Measurements from ENCODE around the gene SIPA1L3. TPM values are rescaled to one million over a fixed set of nuclear protein-coding genes. Genes with fewer than 3 reads are reported as not detected.
A peak's percentile ranks its signal among the peaks of the same experiment; 100 is the strongest.

The SIPA1L3 gene
- total and polyA plus RNA-seq, 12 donors: 2.2 to 24.1 (median 11.8) TPM

DNA sequence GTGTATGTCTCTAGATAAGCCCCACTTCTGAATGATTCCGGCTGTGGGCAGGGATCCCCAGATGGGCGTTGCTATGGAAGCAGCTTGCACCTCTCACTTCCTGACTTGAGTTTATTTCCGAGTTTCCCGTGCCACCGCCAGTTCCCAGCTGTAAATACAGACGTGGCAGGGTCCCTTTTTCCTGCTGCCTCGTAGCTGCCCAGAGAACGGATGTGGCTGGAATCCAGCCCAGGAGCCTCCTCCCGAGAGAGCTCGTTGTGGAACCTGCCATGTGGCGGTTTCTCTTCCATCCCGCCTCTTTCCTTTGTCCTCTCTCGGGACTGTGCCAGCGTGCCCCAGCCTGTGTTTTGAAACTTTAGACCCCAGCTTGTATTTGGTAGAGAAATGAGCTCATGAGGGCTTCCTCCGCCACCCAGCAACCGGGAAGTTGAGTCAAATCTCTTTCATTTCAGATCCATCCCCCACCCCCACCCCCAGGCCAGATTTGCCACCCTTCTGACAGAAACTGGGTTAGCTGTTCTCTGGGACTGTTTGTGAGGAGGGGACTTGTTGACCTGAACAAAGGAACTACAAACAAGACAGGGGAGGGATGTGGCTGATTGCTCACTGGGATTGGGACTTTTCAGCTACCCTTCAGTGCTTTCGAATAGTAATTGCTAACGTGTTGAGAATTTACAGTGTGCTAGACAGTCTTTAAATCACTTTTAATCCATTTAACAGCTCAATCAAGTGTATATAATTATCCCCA lies 96.6 kb downstream of the SIPA1L3 start:
- Histone ChIP-seq H3K9me3 (replicated peaks in 1 of 3) (no peaks in the 10 kb centered on the region), H3K4me1 (replicated peaks in 1 of 2) (peaks cover 15 to 19% of the 10 kb centered on the region in 2 donors), H3K36me3 (replicated peaks in 1 of 2) (no peaks in the 10 kb centered on the region), H3K27ac (peak overlapping the region in 4 of 5 donors; percentile 28 to 82 (median 57)), H3K27me3 (no peaks in the 10 kb centered on the region), H3K4me3 (peak overlapping the region in 3 of 4 donors; percentile 7 to 14 (median 8))
- WGBS, 4 donors: 7 to 17% (median 12%) methylated on average over 17 to 18 of the region's 18 CpGs
- no peak for TF ChIP-seq POLR2A (IDR thresholded peaks at IDR 0.05)
- TF ChIP-seq, protein P1, sequence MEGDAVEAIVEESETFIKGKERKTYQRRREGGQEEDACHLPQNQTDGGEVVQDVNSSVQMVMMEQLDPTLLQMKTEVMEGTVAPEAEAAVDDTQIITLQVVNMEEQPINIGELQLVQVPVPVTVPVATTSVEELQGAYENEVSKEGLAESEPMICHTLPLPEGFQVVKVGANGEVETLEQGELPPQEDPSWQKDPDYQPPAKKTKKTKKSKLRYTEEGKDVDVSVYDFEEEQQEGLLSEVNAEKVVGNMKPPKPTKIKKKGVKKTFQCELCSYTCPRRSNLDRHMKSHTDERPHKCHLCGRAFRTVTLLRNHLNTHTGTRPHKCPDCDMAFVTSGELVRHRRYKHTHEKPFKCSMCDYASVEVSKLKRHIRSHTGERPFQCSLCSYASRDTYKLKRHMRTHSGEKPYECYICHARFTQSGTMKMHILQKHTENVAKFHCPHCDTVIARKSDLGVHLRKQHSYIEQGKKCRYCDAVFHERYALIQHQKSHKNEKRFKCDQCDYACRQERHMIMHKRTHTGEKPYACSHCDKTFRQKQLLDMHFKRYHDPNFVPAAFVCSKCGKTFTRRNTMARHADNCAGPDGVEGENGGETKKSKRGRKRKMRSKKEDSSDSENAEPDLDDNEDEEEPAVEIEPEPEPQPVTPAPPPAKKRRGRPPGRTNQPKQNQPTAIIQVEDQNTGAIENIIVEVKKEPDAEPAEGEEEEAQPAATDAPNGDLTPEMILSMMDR (IDR thresholded peaks at IDR 0.05): no peak
- peak; percentile 51 to 86 (median 68) for DNase-seq
- intact Hi-C loops (cut with DNase I): loop anchor here in 1 of 2 donors (10.0 kb wide), 1 partner anchor 91 kb away; no protein-coding TSS in a partner anchor

DNA sequence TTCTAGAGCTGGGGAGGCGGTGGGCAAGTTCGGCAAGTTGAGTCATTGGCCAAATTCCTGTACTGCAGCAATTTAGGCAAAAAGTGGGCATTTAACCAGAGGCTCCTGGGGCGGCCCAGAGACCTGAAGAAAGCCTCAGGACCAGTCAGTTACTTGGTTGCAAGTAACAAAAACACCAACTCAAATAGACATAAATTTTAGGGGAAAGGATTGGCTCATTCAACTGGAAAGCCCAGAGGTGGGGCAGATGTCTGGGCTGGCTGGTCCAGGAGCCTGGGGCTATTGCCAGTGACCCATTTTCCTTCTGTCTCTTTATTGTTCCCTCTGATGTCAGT lies 97.1 kb downstream of the SIPA1L3 start:
- no peaks in the 10 kb centered on the region for H3K36me3 ChIP-seq (replicated peaks in 1 of 2)
- no peaks in the 10 kb centered on the region for H3K9me3 ChIP-seq (replicated peaks in 1 of 3)
- H3K4me1 ChIP-seq (replicated peaks in 1 of 2): peaks cover 15 to 19% of the 10 kb centered on the region in 2 donors
- H3K4me3 ChIP-seq: peak overlapping the region in 2 of 4 donors; percentile 14 to 15
- no peaks in the 10 kb centered on the region for H3K27me3 ChIP-seq
- WGBS, 4 donors: 23 to 79% (median 55%) methylated on average over 3 of the region's 3 CpGs
- no peak for DNase-seq
- intact Hi-C loops (cut with DNase I): loop anchor here in 1 of 2 donors (10.0 kb wide), 1 partner anchor 91 kb away; no protein-coding TSS in a partner anchor
- TF ChIP-seq, protein P1 (IDR thresholded peaks at IDR 0.05): no peak
- TF ChIP-seq POLR2A (IDR thresholded peaks at IDR 0.05): no peak
- H3K27ac ChIP-seq: peak overlapping the region in 4 of 5 donors; percentile 28 to 82 (median 57)

DNA sequence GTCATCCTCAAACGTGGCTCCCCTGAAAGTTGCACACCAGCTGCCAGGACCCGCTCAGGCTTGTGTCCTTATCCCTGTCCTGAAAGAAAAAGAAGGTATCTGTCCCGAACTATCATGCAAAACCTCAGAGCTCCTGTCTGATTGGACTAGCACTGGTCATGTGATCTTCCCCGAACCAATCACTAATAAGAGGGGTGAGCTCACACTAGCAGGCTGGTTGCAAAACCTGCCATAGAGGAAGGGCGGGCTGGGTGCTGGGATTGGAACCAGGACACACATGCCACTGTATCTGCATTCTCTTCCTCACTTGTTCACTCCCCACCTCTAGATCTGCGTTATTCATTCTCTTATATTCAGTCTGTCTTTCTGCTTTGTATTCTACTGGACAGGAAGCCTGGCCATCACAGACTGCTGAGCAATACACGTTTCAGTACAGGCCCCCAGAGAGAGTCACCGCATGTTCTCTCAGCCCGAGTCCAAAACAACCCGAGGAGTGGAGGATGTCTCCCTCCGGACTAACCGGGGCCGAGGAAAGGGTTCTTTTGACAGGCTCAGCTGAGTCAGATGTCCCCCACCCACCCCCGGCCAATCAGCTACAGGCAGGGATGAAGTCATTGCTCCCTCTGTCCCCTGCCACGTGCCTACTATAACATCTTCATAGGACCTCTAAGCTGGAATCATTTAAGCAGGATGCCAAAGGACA lies 97.7 kb downstream of the SIPA1L3 start:
- peak overlapping the region in 4 of 5 donors; percentile 28 to 82 (median 57) for H3K27ac ChIP-seq
- TF ChIP-seq, protein P1 (IDR thresholded peaks at IDR 0.05): no peak
- TF ChIP-seq POLR2A (IDR thresholded peaks at IDR 0.05): peak in 1 of 2 donors; percentile 60
- no peaks in the 10 kb centered on the region for H3K27me3 ChIP-seq
- H3K9me3 ChIP-seq (replicated peaks in 1 of 3): no peaks in the 10 kb centered on the region
- H3K36me3 ChIP-seq (replicated peaks in 1 of 2): no peaks in the 10 kb centered on the region
- peak; percentile 72 to 95 (median 84) for DNase-seq
- peaks cover 15 to 19% of the 10 kb centered on the region in 2 donors for H3K4me1 ChIP-seq (replicated peaks in 1 of 2)
- peak overlapping the region in 2 of 4 donors; percentile 14 to 15 for H3K4me3 ChIP-seq
- intact Hi-C loops (cut with DNase I): loop anchor here in 1 of 2 donors (10.0 kb wide), 1 partner anchor 90 kb away; no protein-coding TSS in a partner anchor
- 25 to 36% (median 29%) methylated on average over 14 to 15 of the region's 15 CpGs for WGBS, 4 donors

DNA sequence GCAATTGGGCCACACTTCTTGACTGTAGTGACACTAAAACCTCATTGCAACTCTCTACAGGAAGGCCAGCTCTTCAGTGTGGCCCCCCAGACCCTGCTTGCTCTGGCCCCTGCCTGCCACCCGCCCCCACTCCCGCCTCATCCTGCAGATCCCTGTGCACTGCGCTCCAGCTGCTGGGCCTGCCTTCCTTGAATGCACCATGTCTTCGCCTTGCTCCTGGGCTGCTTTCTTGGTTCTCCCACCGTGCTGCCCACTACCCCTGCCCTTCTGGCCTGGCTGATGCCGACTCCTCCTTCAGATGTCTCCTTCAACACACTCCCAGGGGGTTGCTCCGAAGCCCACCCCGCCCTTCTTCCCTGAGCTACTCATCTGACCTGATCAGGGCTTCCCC lies 98.2 kb downstream of the SIPA1L3 start:
- intact Hi-C loops (cut with DNase I): loop anchor here in 1 of 2 donors (10.0 kb wide), 1 partner anchor 90 kb away; no protein-coding TSS in a partner anchor
- 73 to 83% (median 74%) methylated on average over 4 to 8 of the region's 8 CpGs for WGBS, 4 donors
- H3K27ac ChIP-seq: peak overlapping the region in 3 of 5 donors; percentile 28 to 82 (median 79)
- H3K27me3 ChIP-seq: no peaks in the 10 kb centered on the region
- peaks cover 15 to 19% of the 10 kb centered on the region in 2 donors for H3K4me1 ChIP-seq (replicated peaks in 1 of 2)
- H3K4me3 ChIP-seq: no peak overlapping the region
- no peaks in the 10 kb centered on the region for H3K36me3 ChIP-seq (replicated peaks in 1 of 2)
- TF ChIP-seq, protein P1 (IDR thresholded peaks at IDR 0.05): no peak
- no peak for DNase-seq
- no peaks in the 10 kb centered on the region for H3K9me3 ChIP-seq (replicated peaks in 1 of 3)

Data from adrenal gland (tissue), 12 donors.